Mononuclear cell (primary cell): Measurements from ENCODE around the gene FAM171A2. TPM values are rescaled to one million over a fixed set of nuclear protein-coding genes. Genes with fewer than 3 reads are reported as not detected.
"Not testable (repeated sequence)": the region's sequence is repeated elsewhere in the genome, so short reads cannot be mapped to it uniquely, and the experiment has no call there.

ENCODE experiments used
- H3K27me3 ChIP-seq: 2 replicates; pipeline ENCODE4 v1.6.0; 2011; ENCODE audit warnings: low read length, control low read depth; ENCODE audit not compliant: insufficient read depth
- H3K4me1 ChIP-seq: 2 replicates; pipeline ENCODE4 v1.5.1; 2011; ENCODE audit warnings: mild to moderate bottlenecking, low read length, control low read depth; ENCODE audit not compliant: insufficient read depth
- H3K4me3 ChIP-seq: 2 replicates; pipeline ENCODE4 v1.5.1; 2011; ENCODE audit warnings: mild to moderate bottlenecking, low read length, moderate library complexity
- H3K9me3 ChIP-seq: 2 replicates; pipeline ENCODE4 v1.5.1; 2011; ENCODE audit warnings: low read depth, mild to moderate bottlenecking, control low read depth, low read length
- total RNA-seq: library from RNA; depleted of rRNA; stranded (reverse); fragments of >200 nt; gene quantifications from one replicate; pipeline ENCODE4 v1.2.3, GENCODE V29; 2012

Gene FAM171A2
- total RNA-seq, 1 donor, result 0.10 TPM

DNA sequence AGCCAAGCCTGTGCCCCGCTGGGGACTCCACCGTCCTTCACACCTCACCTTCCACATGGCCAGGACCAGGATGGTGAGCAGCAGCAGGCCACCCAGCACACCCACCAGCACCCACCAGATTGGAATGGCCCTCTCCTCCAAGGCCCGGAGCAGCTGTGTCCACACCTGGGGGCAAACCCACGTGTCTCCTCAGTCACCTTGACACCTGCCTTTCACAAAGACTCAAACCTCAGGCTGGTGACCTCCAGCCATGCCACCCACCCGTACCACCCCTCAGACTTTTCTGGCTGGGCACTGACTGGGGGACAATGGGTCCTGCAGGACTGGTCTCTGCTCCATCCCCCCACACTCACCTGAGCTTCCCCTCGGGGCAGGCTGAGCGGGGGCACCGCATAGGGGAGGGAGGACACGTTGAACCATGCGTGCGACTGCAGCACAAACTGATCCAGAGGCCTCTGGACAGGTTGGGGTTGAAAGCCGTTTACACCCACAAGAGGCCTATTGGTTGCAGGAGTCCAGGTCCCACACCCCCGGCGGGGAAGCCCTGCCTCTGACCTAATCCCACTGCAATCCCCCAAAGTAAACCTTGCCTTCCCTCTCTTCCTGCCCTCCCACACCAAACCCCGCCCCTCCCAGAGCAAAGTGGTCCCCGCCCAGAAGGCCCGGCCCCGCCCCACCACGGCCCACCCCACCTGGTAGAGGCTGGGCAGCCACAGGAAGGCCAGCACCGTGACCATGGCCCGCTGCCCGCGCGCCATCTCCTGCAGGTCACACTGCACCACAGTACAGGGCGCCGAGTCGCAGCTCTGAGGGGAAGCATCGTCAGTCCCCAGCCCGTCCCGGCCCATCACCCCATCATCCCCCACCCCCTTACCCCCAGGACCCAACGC is 10.9 kb upstream of the FAM171A2 start:
- no peak overlapping the region for H3K4me3 ChIP-seq
- no peaks in the 10 kb centered on the region for H3K4me1 ChIP-seq
- H3K9me3 ChIP-seq, result no peaks in the 10 kb centered on the region
- peaks cover 2% of the 10 kb centered on the region for H3K27me3 ChIP-seq

GRCh38 chr17:44372036-44372435 is 8.4 kb upstream of the FAM171A2 start:
- Histone ChIP-seq H3K9me3 (no peaks in the 10 kb centered on the region), H3K4me1 (no peaks in the 10 kb centered on the region), H3K27me3 (peaks cover 2% of the 10 kb centered on the region), H3K4me3 (no peak overlapping the region)

DNA sequence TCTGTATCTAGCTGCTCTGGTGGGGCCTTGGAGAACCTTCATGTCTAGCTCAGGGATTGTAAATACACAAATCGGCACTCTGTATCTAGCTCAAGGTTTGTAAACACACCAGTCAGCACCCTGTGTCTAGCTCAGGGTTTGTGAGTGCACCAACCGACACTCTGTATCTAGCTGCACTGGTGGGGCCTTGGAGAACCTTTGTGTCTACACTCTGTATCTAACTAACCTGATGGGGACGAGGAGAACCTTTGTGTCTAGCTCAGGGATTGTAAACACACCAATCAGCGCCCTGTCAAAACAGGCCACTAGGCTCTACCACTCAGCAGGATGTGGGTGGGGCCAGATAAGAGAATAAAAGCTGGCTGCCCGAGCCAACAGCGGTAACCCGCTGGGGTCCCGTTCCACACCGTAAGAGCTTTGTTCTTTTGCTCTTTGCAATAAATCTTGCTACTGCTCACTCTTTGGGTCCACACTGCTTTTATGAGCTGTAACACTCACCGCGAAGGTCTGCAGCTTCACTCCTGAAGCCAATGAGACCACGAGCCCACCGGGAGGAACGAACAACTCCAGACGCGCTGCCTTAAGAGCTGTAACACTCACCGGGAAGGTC is 5.9 kb upstream of the FAM171A2 start:
- H3K9me3 ChIP-seq, H3K4me1 ChIP-seq, H3K27me3 ChIP-seq: not testable (repeated sequence)

GRCh38 chr17:44368391-44369243 is 5.0 kb upstream of the FAM171A2 start:
- not testable (repeated sequence) for H3K4me1 ChIP-seq, H3K9me3 ChIP-seq, H3K4me3 ChIP-seq, H3K27me3 ChIP-seq

More for the DNA sequence above, 5.9 kb upstream of the FAM171A2 start:
- H3K4me3 ChIP-seq, result not testable (repeated sequence)

DNA sequence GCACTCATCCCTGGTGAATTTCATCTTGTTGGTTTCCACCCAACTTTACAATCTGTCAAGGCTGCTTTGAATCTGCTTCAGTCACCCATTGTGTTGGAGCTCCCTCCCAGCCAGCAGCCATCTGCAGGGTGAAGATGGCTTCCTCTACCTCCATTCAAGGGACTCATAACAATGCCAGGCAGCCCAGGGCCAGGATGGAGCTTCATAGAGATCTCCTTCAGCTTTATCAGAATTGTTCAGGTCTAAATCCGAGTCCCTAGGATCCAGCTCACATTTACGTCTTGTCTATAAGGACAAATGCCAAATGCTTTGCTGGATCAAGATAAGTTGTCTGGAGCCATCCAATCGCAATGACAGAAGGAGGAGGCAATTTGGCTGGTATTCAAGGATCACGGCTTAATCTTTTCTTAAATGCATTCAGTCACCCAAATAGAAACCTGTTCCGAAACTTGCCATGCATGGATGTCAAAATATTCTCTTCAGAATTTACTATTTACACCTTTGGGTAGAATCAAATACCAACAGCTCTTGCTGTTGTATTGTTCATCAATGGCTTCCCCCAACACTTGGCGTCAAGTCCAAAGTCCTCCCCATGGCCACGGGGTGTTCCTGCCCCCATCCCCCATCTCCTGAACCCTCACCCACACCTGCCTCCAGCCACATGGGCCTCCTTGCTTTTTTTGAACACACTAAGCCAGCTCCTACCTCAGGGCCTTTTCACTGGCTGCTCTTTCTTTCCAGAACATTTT is 3.8 kb upstream of the FAM171A2 start:
- Histone ChIP-seq H3K4me1 (peaks cover 12% of the 10 kb centered on the region), H3K4me3 (no peak overlapping the region), H3K27me3 (peaks cover 5% of the 10 kb centered on the region), H3K9me3 (no peaks in the 10 kb centered on the region)

DNA sequence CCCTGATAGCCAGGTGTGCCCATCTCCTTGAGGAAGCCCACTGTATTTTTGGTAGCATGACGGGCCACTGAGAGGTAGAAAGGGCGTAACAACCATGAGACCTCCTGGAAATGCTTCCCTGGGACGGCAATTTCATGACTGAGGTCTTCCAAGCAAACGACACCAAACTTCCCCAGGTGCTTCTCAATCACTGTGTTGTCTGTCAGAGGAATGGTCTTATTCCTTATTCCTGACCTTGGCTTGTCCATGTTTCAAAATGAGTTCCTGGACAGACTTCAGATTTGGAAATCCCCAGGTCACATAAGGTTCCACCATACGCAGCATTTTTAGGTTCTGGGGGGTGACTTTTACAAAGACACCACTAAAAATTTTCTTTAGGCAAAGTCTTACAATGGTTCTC is 1.4 kb upstream of the FAM171A2 start:
- not testable (repeated sequence) for H3K4me3 ChIP-seq, H3K27me3 ChIP-seq, H3K9me3 ChIP-seq
- H3K4me1 ChIP-seq, result peaks cover 12% of the 10 kb centered on the region

DNA sequence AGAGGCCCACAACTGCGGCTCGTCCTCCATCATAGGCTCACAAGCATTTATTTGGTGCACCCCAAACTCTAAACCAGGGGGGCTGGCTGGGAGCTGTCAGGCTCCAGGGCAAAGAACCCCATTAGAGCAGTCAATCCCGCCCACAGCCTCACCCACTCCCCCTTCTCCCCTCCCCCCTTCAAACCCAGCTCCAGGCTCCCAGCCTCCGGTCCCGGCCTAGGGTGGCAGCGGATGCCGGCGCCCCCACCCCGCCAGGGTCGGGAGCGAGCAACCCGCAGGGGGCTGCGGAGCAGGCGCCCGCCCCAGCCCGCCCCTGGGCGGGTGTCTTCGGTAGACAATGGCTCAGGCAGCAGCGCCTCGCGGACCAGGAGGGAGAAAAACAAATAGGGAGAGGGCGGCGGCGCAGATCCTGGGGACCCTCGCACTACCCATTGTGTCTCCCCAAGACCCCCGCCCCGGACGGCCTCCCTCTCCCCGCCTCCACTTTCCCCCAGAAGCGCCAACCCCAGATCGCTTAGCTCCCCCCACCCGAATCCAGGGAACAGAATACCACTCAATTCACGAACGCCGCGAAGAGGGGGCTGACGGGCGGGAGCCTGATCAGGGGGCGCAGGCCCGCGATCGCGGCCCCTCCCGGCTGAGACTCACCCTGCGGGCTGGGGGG is 572 bp downstream of the FAM171A2 start:
- Histone ChIP-seq H3K9me3 (no peaks in the 10 kb centered on the region), H3K27me3 (peaks cover 5% of the 10 kb centered on the region), H3K4me3 (peak overlapping the region; percentile 33), H3K4me1 (peaks cover 12% of the 10 kb centered on the region)

DNA sequence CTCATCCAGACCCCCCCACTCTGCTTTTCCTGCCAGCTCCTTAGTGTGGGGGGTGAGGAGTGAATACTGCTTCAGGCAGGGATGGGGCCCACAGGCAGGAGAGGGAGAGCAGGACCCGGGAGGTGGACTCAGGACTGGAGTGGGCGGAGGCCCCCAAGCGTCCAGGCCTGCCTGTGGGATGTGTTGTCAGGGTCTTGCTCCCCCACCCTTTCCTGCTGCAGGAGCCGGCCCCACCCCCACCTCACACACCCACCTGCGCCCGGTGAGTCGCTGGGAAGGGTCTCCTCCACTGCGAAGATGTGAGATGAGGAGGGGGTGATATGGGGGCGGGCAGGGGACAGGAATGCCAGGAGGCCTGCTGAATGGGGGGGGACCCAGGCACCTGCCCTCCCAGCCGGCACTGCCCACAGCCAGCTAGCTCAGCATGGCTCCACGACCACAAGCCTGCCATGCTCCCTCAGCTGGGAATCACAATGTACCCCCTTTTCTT is 1.1 kb downstream of the FAM171A2 start:
- no peak overlapping the region for H3K4me3 ChIP-seq
- no peaks in the 10 kb centered on the region for H3K9me3 ChIP-seq
- H3K4me1 ChIP-seq, result peaks cover 12% of the 10 kb centered on the region
- H3K27me3 ChIP-seq, result peaks cover 5% of the 10 kb centered on the region

DNA sequence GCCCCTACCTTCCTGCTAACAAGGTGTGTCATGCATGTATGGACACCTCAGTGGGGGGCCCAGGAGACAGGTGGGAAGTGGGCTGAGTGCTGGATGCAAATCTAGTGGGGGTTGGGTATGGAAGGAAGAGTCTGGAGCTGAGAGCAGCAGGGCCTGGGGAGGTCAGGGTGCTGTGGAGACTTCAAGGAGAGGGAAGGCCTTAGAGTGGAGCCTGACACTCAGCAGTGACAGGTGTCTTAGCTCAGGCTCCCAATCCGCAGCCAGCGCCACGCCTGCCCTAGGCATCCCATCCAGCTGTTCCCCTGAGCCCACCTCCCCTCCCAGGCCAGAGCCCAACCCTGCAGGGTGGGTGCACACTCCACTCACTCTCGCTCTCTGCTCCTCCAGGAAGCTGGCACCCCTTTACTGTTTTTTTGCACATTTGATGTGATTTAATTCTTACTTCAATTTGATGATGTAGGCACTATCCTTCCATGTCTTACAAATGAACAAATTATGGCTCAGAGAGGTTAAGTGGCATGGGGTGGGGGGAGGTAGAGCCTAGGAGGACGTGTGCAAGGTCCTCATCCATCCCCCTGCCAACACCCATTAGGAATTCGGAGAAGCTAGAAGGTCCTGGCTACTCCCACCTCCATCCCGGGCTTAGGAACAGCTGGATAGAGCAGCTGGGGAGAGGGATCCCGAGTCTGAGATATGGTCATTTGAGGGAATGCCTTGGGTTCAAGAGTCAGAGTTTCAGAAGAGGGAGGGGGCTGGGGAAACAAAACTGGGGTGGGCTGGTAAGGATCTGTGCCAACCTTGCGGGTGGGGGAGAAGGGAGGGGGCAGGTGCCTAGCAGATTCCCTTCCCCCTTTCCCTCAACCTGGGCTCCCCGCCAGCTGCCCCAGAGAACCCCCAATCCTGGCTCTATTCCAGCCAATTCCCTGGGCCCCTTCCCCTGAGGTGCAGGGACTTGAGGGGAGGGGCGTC is 2.1 kb downstream of the FAM171A2 start:
- Histone ChIP-seq H3K27me3 (peaks cover 5% of the 10 kb centered on the region), H3K9me3 (no peaks in the 10 kb centered on the region), H3K4me1 (peaks cover 12% of the 10 kb centered on the region), H3K4me3 (no peak overlapping the region)

- peaks cover 5% of the 10 kb centered on the region for H3K27me3 ChIP-seq
- H3K4me3 ChIP-seq, result no peak overlapping the region
- H3K4me1 ChIP-seq, result peaks cover 12% of the 10 kb centered on the region
- H3K9me3 ChIP-seq, result no peaks in the 10 kb centered on the region
Observed at GRCh38 chr17:44360826-44361225, 2.8 kb downstream of the FAM171A2 start.

DNA sequence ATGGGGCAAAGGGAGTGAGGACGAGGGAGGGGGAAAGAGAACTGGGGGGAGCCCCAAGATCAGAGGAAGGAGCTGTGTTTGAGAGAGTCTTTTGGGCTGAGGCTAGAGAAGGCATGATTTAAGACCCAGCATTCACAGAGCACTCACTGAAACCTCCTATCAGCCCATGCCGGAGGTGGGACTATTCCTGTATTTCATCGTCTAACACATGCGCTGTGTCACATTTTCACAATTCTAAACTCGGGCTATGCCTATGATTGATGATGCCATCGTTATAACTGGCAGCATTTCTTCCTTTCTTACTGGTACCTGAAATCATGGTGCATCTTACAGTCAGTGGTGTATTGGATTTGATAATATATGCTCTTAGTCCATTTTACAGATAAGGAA is 3.5 kb downstream of the FAM171A2 start:
- Histone ChIP-seq H3K4me1 (peaks cover 12% of the 10 kb centered on the region), H3K4me3 (no peak overlapping the region), H3K9me3 (no peaks in the 10 kb centered on the region), H3K27me3 (peaks cover 5% of the 10 kb centered on the region)

DNA sequence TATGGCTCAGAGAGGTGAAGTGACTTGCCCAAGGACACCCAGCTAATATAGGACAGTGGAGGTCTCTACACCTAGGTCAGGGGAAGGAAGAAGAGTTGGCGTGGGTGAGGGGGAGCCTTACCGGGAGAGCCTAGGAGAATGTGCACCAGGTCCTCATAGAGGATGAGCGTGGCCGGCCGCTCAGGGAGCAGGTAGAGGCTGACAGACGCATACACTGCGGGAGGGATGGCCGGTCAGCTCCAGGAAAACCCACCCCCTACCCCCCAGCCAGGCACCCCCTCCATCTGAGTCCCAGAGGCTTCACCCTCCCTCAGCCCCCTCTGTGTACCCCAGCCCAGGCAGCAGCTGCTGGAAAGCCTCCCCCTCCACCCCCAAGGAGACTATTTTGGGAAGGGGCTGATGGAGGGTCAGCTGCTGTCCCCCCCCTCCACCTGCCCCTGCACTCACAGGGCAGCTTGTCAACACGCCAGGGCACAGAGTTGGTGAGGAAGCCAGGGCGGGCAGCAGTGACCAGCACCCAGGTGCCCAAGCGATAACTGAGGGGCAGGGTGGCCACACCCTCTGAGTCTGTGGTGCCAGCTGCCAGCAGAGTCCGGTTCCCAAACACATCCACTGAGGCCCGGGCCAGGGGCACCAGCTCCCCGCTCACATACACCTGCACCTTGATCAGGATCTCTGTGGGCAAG is 4.1 kb downstream of the FAM171A2 start:
- Histone ChIP-seq H3K4me3 (no peak overlapping the region), H3K27me3 (peaks cover 5% of the 10 kb centered on the region), H3K4me1 (peaks cover 12% of the 10 kb centered on the region), H3K9me3 (no peaks in the 10 kb centered on the region)

GRCh38 chr17:44359006-44359405 is 4.6 kb downstream of the FAM171A2 start:
- peaks cover 11% of the 10 kb centered on the region for H3K4me1 ChIP-seq
- H3K4me3 ChIP-seq, result no peak overlapping the region
- H3K9me3 ChIP-seq, result no peaks in the 10 kb centered on the region
- H3K27me3 ChIP-seq, result peaks cover 5% of the 10 kb centered on the region
